ENCODE measurements around the gene EZH2.

Gene EZH2

DNA sequence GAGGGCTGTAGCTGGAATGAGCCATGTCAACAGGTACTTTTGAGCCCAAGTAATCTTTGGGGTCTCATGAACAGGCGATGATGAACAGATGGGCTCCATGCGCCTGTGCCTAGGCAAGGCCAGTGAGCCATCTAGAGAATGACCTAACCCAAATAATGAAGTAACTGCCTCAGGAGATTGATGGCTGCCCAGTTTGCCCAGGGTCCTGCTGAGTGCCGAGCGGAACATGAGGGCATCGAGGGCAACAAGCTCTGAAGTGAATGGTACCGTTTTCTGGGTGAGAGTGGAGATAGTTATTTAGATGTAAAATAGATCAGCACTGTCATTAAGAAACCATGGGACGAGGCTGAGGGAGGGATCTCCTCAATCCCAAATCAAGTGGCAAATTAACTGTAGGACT, 77.9 kb downstream of the EZH2 start:
- no peak for DNase-seq (ENCODE audit: low read depth)
- no peak overlapping the region for H3K4me3 ChIP-seq (ENCODE audit: low read depth, low read length)
- TF ChIP-seq, protein P1, sequence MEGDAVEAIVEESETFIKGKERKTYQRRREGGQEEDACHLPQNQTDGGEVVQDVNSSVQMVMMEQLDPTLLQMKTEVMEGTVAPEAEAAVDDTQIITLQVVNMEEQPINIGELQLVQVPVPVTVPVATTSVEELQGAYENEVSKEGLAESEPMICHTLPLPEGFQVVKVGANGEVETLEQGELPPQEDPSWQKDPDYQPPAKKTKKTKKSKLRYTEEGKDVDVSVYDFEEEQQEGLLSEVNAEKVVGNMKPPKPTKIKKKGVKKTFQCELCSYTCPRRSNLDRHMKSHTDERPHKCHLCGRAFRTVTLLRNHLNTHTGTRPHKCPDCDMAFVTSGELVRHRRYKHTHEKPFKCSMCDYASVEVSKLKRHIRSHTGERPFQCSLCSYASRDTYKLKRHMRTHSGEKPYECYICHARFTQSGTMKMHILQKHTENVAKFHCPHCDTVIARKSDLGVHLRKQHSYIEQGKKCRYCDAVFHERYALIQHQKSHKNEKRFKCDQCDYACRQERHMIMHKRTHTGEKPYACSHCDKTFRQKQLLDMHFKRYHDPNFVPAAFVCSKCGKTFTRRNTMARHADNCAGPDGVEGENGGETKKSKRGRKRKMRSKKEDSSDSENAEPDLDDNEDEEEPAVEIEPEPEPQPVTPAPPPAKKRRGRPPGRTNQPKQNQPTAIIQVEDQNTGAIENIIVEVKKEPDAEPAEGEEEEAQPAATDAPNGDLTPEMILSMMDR (conservative IDR thresholded peaks at IDR 0.05; ENCODE audit: low read depth, low read length), result no peak

DNA sequence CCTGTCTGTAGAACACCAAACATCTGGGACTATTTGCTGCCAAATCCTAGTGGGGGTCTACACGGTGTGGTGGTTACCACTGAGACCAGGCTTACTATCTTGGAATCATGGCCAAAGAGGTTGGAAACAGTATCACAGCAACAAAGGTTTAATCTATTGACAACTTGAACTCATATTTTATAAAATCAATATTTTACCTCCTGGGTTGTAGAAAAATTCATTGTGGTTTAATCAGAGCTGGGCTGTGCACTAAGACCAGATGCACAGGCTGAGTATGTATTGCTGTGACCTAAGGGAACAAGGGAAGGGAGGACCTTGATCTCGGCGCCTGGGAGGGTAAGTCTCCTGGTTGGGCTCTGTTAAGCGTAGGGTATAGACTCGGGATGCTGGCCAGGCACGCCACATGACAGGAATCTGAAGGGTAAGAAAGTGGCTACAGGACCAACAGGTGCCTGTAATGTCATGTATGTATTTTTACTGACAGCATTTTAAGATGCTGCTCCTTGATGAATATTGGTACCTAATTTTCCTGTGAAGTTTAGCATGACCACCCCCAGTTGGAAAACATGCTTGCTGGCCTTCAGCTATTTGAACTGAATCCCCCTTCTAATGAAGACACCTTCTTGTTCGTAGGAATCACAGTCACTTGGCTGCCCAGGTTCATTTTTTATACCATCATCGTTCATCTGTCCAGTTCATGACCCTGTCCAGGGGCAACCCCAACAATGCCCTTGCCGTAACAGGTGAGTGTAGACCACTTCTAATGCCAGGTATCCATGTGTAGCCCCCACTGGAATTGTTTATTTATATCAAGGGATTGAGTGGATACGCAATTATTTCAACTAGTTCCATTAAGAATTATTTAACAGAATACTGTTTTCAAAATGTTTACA, 79.5 kb downstream of the EZH2 start:
- H3K4me3 ChIP-seq (ENCODE audit: low read depth, low read length), result no peak overlapping the region
- DNase-seq (ENCODE audit: low read depth), result no peak
- TF ChIP-seq, protein P1 (conservative IDR thresholded peaks at IDR 0.05; ENCODE audit: low read depth, low read length), result no peak

DNA sequence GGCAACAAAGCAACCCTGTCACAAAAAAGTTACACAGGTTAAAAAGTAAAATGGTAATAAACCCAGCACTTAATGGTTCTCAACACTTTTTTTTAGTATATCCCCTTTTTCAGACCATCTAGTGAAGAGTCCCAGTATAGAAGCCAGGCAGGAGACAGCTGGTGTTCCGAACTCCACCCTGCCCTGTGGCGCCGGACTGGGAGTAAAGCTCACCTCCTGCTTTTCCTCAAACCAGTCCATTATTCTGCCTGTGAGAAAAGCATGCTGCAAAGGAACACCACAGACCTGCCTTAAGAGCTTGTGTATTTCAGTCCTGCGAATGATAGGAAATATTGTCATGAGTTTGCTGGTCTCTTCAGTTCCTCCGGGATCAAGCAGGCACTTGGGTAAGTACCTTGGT, 81.0 kb downstream of the EZH2 start:
- no peak for DNase-seq (ENCODE audit: low read depth)
- H3K4me3 ChIP-seq (ENCODE audit: low read depth, low read length), result no peak overlapping the region
- TF ChIP-seq, protein P1 (conservative IDR thresholded peaks at IDR 0.05; ENCODE audit: low read depth, low read length), result no peak

DNA sequence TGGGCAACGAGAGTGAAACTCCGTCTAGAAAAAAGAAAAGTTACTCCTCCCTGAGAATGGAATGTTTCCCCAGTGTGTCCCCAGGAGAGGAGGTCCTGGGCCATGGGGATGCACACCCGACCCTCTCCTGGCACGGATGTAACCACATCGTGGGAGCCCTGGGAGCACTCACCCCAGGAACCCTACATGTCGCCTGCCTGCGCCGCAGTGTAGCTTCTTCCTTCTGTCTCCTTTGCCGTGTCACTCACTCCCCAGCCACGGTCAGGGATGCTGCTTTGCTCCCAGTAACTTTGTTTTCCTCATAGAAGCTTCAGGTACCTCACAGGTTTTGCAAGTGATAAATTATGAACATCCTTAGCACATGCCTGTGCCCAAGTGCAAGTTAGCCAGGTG, 82.0 kb downstream of the EZH2 start:
- no peak overlapping the region for H3K4me3 ChIP-seq (ENCODE audit: low read depth, low read length)
- TF ChIP-seq, protein P1 (conservative IDR thresholded peaks at IDR 0.05; ENCODE audit: low read depth, low read length), result no peak
- no peak for DNase-seq (ENCODE audit: low read depth)

DNA sequence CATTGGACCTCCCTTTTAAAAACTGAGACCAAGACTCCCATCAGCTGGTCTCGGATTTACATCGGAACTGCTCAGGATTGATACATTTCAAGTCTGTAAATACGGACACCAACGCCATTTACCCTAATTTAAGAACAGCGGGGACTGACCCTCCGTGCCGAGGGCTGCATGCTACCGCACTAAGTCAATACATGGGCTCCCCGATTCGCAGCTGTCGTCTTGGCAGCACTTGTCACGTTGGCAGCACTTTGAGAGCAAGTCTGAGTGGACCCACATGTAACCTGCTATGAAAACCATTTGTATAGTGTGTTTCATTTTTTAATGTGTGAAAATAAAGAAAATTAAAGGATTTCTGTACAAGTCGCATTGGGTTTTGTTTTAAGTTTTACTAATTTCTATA, 83.4 kb downstream of the EZH2 start:
- no peak overlapping the region for H3K4me3 ChIP-seq (ENCODE audit: low read depth, low read length)
- no peak for DNase-seq (ENCODE audit: low read depth)
- TF ChIP-seq, protein P1 (conservative IDR thresholded peaks at IDR 0.05; ENCODE audit: low read depth, low read length), result no peak

DNA sequence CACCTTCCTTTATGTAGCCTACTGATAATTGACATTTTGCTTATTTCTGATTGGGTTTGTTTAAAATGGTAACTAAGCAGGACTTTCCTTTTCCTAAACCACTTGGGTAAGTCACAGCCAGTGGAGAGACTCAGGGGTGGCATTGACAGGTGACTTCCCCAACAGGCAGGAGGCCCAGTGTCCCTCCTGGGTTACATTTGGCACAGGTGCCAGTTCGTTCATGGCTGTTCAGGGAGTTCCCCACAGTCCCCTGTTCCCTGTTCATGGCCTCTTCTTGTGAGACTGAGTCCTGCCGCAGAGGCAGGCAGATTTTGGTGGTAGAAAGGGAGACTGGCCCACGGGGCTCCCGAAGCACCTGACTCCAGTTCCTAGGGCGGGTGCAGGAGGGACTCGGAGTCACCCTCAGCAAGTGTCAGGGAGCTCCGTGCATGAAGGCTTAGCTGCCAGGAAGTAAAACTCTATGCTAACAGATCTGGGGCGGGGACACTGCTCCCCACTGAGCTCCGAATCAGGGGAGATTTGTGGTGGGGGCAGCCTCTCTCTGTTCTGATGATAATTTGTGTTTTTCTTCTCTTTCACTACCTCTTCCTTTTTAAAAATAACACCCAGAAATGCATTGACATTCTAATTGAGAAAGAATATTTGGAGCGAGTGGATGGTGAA, 84.1 kb downstream of the EZH2 start:
- DNase-seq (ENCODE audit: low read depth), result no peak

More for the DNA sequence above, 84.1 kb downstream of the EZH2 start:
- TF ChIP-seq, protein P1 (conservative IDR thresholded peaks at IDR 0.05; ENCODE audit: low read depth, low read length), result no peak
- H3K4me3 ChIP-seq (ENCODE audit: low read depth, low read length), result no peak overlapping the region
